Transverse colon (tissue), 4 donors: Measurements from ENCODE around the gene BOD1. TPM values are rescaled to one million over a fixed set of nuclear protein-coding genes. Genes with fewer than 3 reads are reported as not detected.

Source experiments
- DNase-seq: peaks from one replicate; pipeline ENCODE4 v3.0.0-alpha.2; 2019
- H3K27ac ChIP-seq, 4 donors: fragments of 200-600 bp; sonication (generic); 2 replicates each; pipeline ENCODE4 v1.5.1; 2016 to 2018; ENCODE audit warnings: inconsistent platforms in 4 of 4
- H3K27me3 ChIP-seq: fragments of 200-600 bp; sonication (generic); 2 replicates; pipeline ENCODE4 v1.5.1; 2017; ENCODE audit warnings: inconsistent platforms
- H3K36me3 ChIP-seq, 4 donors: fragments of 200-600 bp; sonication (generic); 2 replicates each; pipeline ENCODE4 v1.5.1; 2017 to 2019; ENCODE audit warnings: inconsistent platforms in 4 of 4
- H3K4me1 ChIP-seq, 4 donors: fragments of 200-600 bp; sonication (generic); 2 replicates each; pipeline ENCODE4 v1.5.1; 2017 to 2020; ENCODE audit warnings: inconsistent platforms in 4 of 4
- H3K4me3 ChIP-seq, 4 donors: fragments of 200-600 bp; sonication (generic); 1 replicate in 1 of 4; 2 replicates in 3 of 4; pipeline versions ENCODE4 v1.5.1 to v1.6.1; 2017 to 2019; ENCODE audit warnings: inconsistent platforms in 4 of 4
- H3K9me3 ChIP-seq, 2 donors: fragments of 200-600 bp; sonication (generic); 2 replicates each; pipeline ENCODE4 v1.5.1; 2017 to 2019; ENCODE audit warnings: inconsistent platforms in 2 of 2
- EP300 ChIP-seq: sonication (generic); formaldehyde crosslinking; IDR thresholded peaks from one replicate; pipeline ENCODE4 v1.6.1; 2017; ENCODE audit warnings: antibody characterized with exemption, low read depth
- POLR2A ChIP-seq: fragments of 450-650 bp; IDR thresholded peaks from one replicate; pipeline ENCODE4 v1.6.1; 2016; ENCODE audit warnings: antibody characterized with exemption, mild to moderate bottlenecking, moderate library complexity
- POLR2AphosphoS5 ChIP-seq, 3 donors: sonication (generic); formaldehyde crosslinking; IDR thresholded peaks; one replicate each; pipeline ENCODE4 v1.6.1; 2016; ENCODE audit warnings: antibody characterized with exemption in 3 of 3
- WGBS, 2 donors: methylation state at CpG; one replicate each; pipeline ENCODE4 v1.1.5; 2018; ENCODE audit warnings: low coverage in 1 of 2; 5-methylcytosine and 5-hydroxymethylcytosine counted together
- in situ Hi-C, 4 donors: fragments of 200-750 bp; cut with MboI; loops; one replicate each; pipeline versions ENCODE4 v1.15.0 to v1.15.1; 2017; ENCODE audit warnings: low sequenced_read_pairs in 3 of 4, low pct_ligation_motif_present in 1 of 4, low pct_unique_long_range_greater_than_20kb in 1 of 4
- intact Hi-C: fragments of 100-400 bp; cut with DNase I; formaldehyde crosslinking; loops from one replicate; pipeline ENCODE4 v1.15.1; 2023; ENCODE audit warnings: low total_unique reads
- total RNA-seq, 4 donors: library from RNA; depleted of rRNA; stranded (reverse); fragments of >200 nt; gene quantifications; one replicate each; pipeline ENCODE4 v1.1.0, GENCODE V29; 2016
- TF ChIP-seq, protein P1 (sequence below), 5 experiments: fragments of 200-600 bp in 3 of 5; fragments of 450-650 bp in 2 of 5; sonication (generic) in 3 of 5; IDR thresholded peaks; 1 replicate in 2 of 5; 2 replicates in 3 of 5; pipeline ENCODE4 v1.5.1; 2016 to 2017; ENCODE audit warnings: antibody characterized with exemption in 5 of 5, inconsistent platforms in 3 of 5, mild to moderate bottlenecking in 2 of 5, moderate library complexity in 1 of 5

Gene BOD1
- total RNA-seq, 4 donors from 2014 or later, result 5.6 to 38.6 (median 26.7) TPM

DNA sequence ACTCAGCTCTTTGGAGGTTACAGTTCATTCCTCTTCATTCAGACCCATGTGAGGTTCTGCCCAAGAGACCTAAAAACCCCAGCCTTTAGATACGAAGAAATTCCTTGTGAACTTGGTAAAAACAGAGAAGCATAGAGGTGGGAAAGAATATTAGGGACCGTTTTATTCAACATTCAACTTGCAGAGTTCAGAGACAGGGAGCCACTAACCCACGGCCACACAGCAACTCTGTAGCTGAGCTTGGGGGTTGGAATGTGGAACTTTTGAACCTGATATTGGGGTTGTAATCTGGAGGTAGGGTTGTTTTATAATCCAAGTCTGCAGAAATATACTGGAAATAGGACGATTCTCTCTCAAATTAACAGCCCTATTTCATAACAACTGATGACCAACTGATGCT is 10.8 kb upstream of the BOD1 start:
- no peak overlapping the region for H3K27ac ChIP-seq
- no peaks in the 10 kb centered on the region for H3K9me3 ChIP-seq
- no peaks in the 10 kb centered on the region for H3K36me3 ChIP-seq
- H3K4me1 ChIP-seq, result no peaks in the 10 kb centered on the region
- intact Hi-C loops (no loop called here), in situ Hi-C loops (loop anchor here in 1 of 4 donors (5.0 kb wide), 1 partner anchor 340 kb away; no protein-coding TSS in a partner anchor)
- no peak overlapping the region for H3K4me3 ChIP-seq
- WGBS, 2 donors, result 80 to 81% methylated on average over 4 of the region's 4 CpGs
- H3K27me3 ChIP-seq, result no peaks in the 10 kb centered on the region
- TF ChIP-seq EP300, result no peak
- no peak for TF ChIP-seq POLR2AphosphoS5 (IDR thresholded peaks at IDR 0.05)
- TF ChIP-seq, protein P1, sequence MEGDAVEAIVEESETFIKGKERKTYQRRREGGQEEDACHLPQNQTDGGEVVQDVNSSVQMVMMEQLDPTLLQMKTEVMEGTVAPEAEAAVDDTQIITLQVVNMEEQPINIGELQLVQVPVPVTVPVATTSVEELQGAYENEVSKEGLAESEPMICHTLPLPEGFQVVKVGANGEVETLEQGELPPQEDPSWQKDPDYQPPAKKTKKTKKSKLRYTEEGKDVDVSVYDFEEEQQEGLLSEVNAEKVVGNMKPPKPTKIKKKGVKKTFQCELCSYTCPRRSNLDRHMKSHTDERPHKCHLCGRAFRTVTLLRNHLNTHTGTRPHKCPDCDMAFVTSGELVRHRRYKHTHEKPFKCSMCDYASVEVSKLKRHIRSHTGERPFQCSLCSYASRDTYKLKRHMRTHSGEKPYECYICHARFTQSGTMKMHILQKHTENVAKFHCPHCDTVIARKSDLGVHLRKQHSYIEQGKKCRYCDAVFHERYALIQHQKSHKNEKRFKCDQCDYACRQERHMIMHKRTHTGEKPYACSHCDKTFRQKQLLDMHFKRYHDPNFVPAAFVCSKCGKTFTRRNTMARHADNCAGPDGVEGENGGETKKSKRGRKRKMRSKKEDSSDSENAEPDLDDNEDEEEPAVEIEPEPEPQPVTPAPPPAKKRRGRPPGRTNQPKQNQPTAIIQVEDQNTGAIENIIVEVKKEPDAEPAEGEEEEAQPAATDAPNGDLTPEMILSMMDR (IDR thresholded peaks at IDR 0.05), result no peak
- TF ChIP-seq POLR2A, result no peak
- DNase-seq, result no peak

- no peak overlapping the region for H3K4me3 ChIP-seq
- in situ Hi-C loops, result loop anchor here in 1 of 4 donors (5.0 kb wide), 1 partner anchor 341 kb away; no protein-coding TSS in a partner anchor
- no peaks in the 10 kb centered on the region for H3K27me3 ChIP-seq
- no peak for DNase-seq
- no peaks in the 10 kb centered on the region for H3K9me3 ChIP-seq
- H3K36me3 ChIP-seq, result no peaks in the 10 kb centered on the region
- H3K27ac ChIP-seq, result no peak overlapping the region
- no peaks in the 10 kb centered on the region for H3K4me1 ChIP-seq
- TF ChIP-seq EP300 (no peak), POLR2A (no peak), POLR2AphosphoS5 (IDR thresholded peaks at IDR 0.05) (no peak)
- TF ChIP-seq, protein P1 (IDR thresholded peaks at IDR 0.05), result no peak
- 84% methylated on average over 3 of the region's 3 CpGs; no CpG with 5 or more reads in 1 of the 2 donors for WGBS, 2 donors
- intact Hi-C loops, result no loop called here
Measured at GRCh38 chr5:173626505-173626820, 10.0 kb upstream of the BOD1 start.

DNA sequence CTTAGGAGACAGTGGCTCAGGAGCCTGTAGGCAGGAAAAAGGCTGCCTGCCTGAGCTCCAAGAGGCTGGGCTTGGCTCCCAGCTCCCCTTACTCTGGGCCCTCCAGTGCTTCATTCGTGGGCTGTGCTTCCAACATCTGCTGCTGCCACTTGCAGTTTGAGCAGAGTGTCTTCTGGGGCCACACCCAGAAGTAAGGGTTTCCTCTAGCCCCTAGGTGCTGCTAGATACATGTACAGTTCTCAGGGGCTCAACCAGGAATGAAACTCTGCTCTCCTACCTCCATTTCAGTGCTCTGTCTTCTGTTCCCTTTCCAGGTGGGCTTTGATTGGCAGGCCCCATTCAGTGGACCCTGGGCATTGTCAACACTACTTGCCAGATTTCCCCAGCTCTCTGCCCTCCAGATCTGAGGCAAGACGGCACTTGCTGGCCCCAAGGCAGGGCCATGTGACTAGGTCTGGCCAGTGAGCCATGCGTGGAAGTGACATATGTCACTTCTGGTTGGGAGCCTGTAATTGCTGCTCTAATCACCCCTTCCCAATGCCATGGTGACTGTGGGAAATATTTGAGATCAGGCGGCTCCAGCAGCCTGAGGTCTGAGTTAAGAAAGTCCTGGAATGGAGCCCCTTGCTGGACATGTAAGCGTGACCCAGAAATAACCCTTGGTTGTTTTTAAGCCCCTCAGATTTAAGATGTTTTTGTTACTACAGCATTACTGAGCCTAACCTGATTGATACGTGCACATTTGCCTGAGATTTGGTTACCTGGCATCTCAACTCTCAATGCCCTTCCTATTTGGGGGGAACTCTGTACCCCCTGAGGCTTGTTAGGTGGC is 9.4 kb upstream of the BOD1 start:
- no peak for TF ChIP-seq POLR2A
- TF ChIP-seq, protein P1 (IDR thresholded peaks at IDR 0.05), result no peak
- no peak for TF ChIP-seq EP300
- no peak for TF ChIP-seq POLR2AphosphoS5 (IDR thresholded peaks at IDR 0.05)
- no peaks in the 10 kb centered on the region for H3K27me3 ChIP-seq
- no peaks in the 10 kb centered on the region for H3K4me1 ChIP-seq
- no peak for DNase-seq
- intact Hi-C loops (no loop called here), in situ Hi-C loops (loop anchor here in 1 of 4 donors (5.0 kb wide), 1 partner anchor 341 kb away; no protein-coding TSS in a partner anchor)
- H3K4me3 ChIP-seq, result no peak overlapping the region
- H3K9me3 ChIP-seq, result no peaks in the 10 kb centered on the region
- H3K27ac ChIP-seq, result no peak overlapping the region
- WGBS, 2 donors, result 78% methylated on average over 6 of the region's 6 CpGs; no CpG with 5 or more reads in 1 of the 2 donors
- H3K36me3 ChIP-seq, result no peaks in the 10 kb centered on the region

DNA sequence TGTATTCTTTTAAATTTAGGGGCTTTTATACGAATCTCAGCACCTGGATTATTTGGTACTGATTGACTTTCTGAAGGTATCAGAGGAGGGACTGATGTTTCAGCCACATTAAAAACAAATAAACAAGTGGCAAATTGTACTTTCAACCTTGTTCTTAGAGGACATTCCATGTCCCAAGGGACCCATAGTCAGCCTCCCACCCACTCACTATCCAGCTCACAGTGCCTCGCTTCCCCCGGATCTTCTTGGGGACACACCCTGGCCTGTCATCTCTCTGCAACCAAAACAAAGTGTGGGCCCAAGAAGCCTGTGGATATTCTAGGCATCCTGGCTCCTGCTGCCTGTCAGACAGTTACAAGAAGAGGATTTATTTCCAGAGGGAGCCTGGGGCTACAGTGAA is 8.8 kb upstream of the BOD1 start:
- in situ Hi-C loops, result loop anchor here in 1 of 4 donors (5.0 kb wide), 1 partner anchor 342 kb away; no protein-coding TSS in a partner anchor
- no peak overlapping the region for H3K27ac ChIP-seq
- no peaks in the 10 kb centered on the region for H3K36me3 ChIP-seq
- no peaks in the 10 kb centered on the region for H3K4me1 ChIP-seq
- 87 to 100% methylated on average over 1 to 3 of the region's 3 CpGs for WGBS, 2 donors
- H3K9me3 ChIP-seq, result no peaks in the 10 kb centered on the region
- DNase-seq, result no peak
- TF ChIP-seq POLR2AphosphoS5 (IDR thresholded peaks at IDR 0.05) (no peak), EP300 (no peak), POLR2A (no peak)
- TF ChIP-seq, protein P1 (IDR thresholded peaks at IDR 0.05), result no peak
- intact Hi-C loops, result no loop called here
- H3K27me3 ChIP-seq, result no peaks in the 10 kb centered on the region
- H3K4me3 ChIP-seq, result no peak overlapping the region
